ENCODE measurements around the gene ZNF710.
"Not testable (repeated sequence)": the region's sequence is repeated elsewhere in the genome, so short reads cannot be mapped to it uniquely, and the experiment has no call there.

The ZNF710 gene

GRCh38 chr15:90083954-90084607 lies 83.0 kb downstream of the ZNF710 start:
- DNase-seq, result no peak

GRCh38 chr15:90084876-90085423 lies 83.8 kb downstream of the ZNF710 start:
- DNase-seq, result no peak

DNA sequence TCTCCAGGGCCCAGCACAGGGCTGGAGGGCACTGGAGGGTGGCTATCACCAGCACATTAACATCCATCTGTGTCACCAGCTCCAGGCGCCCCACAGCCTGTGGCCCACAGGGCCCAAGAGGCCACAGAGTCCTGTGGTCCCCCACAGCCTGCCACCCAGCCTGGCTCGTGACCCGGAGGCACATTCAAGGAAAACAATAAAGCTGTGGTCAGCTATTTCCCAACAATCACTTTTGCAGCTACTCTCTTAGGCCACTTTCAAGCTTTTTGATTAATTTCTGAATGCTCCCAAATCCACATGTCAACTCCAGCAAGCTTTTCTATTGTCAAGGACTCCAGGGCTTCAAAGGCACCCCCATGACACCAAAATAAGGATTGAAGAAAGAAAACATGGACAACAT lies 84.4 kb downstream of the ZNF710 start:
- no peak for DNase-seq

DNA sequence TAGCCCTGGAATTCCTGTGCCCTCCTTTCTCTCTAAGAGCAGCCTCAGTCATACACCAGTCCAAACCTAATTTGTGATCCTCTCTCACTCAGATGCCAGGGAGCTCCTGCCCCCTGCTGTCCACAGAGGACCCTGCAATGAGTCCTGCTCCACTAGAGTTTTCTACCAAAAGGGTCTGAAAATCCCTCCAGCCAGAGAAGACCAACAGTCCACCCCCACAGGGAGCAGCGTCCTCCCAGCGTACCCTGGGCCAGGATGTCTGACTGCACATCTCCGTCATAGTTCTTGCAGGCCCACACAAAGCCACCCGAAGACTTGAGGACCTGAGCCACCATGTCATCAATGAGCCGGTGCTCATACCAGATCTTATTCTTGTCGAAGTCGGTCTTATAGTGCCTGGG lies 85.7 kb downstream of the ZNF710 start:
- peak; percentile 45 to 49 for DNase-seq

DNA sequence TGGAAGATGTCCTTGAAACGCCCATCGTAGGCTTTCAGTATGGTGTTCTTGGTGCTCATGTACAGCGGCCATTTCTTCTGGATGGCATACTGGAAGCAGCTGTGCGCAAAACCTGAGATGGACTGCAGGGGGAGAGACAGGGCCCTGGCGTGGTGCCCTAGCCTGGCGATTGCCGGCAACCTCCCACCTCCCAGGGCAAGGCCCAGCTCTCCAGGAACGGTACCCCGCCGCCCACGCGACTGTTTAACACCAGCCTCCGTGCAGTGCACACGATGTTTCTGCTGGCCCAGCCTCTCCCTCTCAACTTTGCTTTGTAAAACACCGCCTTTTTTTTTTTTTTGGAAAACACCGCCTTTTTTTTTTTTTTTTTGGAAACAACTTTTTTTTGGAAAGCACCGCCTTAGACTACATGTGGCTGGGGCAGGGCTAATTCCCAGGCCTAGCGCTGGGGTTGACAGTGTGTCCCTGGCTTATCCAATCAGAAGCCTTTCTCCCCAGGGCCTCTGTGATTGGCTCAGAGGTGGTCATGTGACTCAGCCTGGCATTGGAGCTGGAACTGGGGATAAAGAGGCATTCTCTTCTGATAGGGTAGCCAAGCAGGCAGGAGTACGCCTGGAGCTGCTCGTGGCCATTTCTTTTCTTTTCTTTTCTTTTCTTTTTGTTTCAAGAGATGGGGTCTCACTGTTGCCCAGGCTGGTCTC lies 86.5 kb downstream of the ZNF710 start:
- DNase-seq, result no peak

- no peak for DNase-seq
These were observed 89.2 kb downstream of the ZNF710 start for GRCh38 chr15:90090226-90090848.

GRCh38 chr15:90091156-90091931 lies 90.2 kb downstream of the ZNF710 start:
- no peak for DNase-seq

DNA sequence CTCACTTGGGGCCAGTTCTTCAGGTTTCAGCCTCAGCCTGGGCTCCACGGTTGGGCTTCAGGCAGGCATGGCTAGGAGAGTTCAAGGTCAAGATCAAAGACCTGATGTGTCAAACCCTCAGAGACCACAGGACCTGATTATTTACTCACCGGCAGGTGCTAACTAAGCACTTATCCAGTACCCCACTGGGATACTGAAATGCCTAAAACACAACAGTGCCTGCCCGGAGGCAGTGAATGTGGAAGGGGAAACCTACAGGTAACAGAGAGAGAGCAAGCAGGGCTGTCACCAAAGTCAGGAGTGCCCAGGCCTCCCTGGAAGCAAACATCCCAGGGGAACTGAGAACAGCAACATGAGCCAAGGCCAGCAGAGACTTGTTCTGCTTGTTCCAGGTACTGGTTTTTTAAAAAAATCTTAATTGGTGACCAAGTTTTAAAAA lies 94.4 kb downstream of the ZNF710 start:
- DNase-seq, result no peak

GRCh38 chr15:90097475-90097874 lies 96.4 kb downstream of the ZNF710 start:
- peak; percentile 45 to 57 for DNase-seq

GRCh38 chr15:90099072-90099867 lies 98.1 kb downstream of the ZNF710 start:
- DNase-seq, result peak in 1 of 2 experiments; percentile 24

DNA sequence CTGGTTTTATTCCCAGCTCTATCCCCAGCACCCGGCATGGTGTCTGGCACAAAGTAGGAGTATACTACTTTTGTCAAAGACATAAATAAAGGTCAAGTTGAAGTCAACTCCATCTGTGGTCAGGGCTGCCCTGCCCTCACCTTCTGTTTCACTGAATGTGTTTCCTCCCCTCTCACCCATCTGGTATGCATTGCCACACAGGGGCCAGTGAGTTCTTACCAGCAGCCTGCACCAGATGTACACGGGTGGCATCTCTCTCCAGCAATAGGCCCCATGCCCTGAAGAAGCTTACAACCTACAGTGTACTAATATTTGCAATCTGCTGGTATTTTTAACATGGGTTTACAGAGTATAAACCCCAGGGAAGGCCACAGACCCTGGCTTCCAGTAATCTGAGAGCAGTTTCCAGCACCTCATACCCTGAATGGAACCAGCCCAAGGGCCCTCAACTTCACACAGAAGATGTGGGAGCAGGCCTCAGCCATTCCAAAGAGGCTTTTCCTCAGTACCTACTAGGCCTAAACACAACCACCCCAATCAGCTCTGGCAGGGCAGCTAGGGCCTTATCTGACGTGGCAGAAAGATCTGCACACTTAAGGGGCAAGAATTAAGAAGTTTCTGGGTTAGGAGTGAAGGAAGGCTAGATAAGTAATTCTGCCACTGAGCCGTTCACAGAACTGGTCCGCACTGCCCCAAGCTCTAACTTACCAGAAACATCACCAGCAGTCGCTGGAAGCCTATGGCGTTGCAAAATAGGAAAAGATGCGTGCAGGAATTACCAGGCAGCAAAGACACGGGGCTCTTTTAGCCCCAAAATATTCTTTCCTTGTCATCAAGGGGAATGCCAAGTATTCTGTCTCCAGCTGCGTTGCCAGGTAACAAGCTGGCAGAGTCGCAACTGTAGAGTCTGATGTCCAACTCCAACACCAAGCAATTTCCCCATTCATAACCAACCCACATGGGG lies 99.0 kb downstream of the ZNF710 start:
- DNase-seq, result no peak

- no peak for DNase-seq
These were observed 100.2 kb downstream of the ZNF710 start for GRCh38 chr15:90101130-90101968.

GRCh38 chr15:90101969-90102890 lies 101.1 kb downstream of the ZNF710 start, which contains the start of gene IDH2:
IDH2 (minus strand) TSS chr15:90102468; CDS start chr15:90102390, 78 bp downstream.
- DNase-seq, result peak; percentile 41 to 54

DNA sequence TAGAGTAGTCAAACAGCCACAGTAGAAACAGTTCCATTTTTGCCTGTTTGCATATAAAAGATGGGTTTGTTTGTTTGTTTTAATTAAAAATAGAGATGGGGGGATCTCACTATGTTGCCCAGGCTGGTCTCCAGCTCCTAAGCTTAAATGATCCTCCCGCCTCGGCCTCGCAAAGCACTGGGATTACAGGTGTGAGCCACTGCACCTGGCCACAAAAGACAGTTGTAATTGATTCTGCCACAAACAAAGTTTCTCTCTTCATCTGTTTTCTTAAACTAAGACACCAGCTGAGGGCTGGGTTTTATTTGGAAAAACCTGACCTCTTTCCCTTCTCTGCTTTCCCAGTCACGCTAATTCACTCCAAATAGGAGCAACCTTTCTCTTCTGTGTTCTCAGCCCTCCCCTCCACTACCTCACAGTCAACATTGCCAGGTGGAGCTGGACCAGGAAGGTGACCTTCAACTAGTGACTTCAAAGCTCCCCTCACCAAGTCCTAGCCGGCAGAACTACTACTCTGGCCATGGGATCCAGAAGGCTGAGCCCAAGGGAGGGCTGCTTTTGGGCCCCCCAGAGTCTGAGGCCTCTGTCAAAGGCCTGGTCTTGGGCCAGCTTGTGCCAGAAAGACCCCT lies 102.7 kb downstream of the ZNF710 start:
- no peak for DNase-seq

GRCh38 chr15:90104551-90104950 lies 103.4 kb downstream of the ZNF710 start:
- no peak for DNase-seq

DNA sequence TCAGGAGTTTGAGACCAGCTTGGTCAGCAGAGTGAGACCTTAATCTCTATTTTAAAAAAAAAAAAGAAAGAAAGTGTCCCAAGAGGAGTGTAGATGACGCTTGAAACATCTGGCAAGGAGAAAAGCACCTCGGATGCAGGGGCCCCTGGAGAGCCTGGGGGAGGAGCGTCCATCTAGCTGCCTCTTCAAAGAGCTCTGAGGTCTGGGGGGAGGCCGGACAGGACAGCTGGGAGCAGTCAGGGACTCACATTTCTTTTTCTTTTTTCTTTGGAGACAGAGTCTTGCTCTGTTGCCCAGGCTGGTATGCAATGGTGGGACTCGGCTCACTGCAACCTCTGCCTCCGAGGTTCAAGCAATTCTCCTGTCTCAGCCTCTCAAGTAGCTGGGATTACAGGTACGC lies 104.4 kb downstream of the ZNF710 start:
- no peak for DNase-seq

GRCh38 chr15:90106522-90107117 lies 105.5 kb downstream of the ZNF710 start:
- DNase-seq, result no peak

- not testable (repeated sequence) for DNase-seq
These were observed 106.9 kb downstream of the ZNF710 start for GRCh38 chr15:90108038-90108437.

Data from activated CD4-positive, alpha-beta T cell treated with anti-CD3 and anti-CD28 coated beads, Interleukin-2, amount 50 U/mL, for 4 hours (primary cell).